MM.1S (cell line): ENCODE results near the gene CTNND1.

Source experiments
- DNase-seq: peaks from one replicate; pipeline ENCODE4 v3.0.0-alpha.2; 2015
- H2AFZ ChIP-seq: fragments of 300-600 bp; sonication (generic); 2 replicates; pipeline ENCODE4 v1.6.0; 2016; ENCODE audit warnings: antibody characterized with exemption, low read length
- H3F3A ChIP-seq: fragments of 300-600 bp; sonication (generic); 2 replicates; pipeline ENCODE4 v1.6.1; 2016; ENCODE audit warnings: mild to moderate bottlenecking, antibody characterized with exemption, low read length, moderate library complexity, mixed read lengths; ENCODE audit not compliant: insufficient read depth
- H3K27ac ChIP-seq: fragments of 300-600 bp; sonication (generic); 2 replicates; pipeline ENCODE4 v1.5.1; 2016; ENCODE audit warnings: mild to moderate bottlenecking, low read length
- H3K27me3 ChIP-seq: fragments of 300-600 bp; sonication (generic); replicated peaks from 2 replicates; pipeline ENCODE4 v1.6.0; 2016; ENCODE audit warnings: low read length; ENCODE audit not compliant: insufficient read depth
- H3K36me3 ChIP-seq: fragments of 300-600 bp; sonication (generic); replicated peaks from 2 replicates; pipeline ENCODE4 v1.6.1; 2016; ENCODE audit warnings: mild to moderate bottlenecking, low read length, mixed read lengths; ENCODE audit not compliant: insufficient read depth
- H3K4me1 ChIP-seq: fragments of 300-600 bp; sonication (generic); 2 replicates; pipeline ENCODE4 v1.6.1; 2016; ENCODE audit warnings: low read length, mixed read lengths
- H3K4me2 ChIP-seq: fragments of 300-600 bp; sonication (generic); 2 replicates; pipeline ENCODE4 v1.6.0; 2016; ENCODE audit warnings: low read depth, low read length
- H3K4me3 ChIP-seq: fragments of 300-600 bp; sonication (generic); 2 replicates; pipeline ENCODE4 v1.5.1; 2016; ENCODE audit warnings: low read length, mixed read lengths
- H3K79me2 ChIP-seq: fragments of 300-600 bp; sonication (generic); 2 replicates; pipeline ENCODE4 v1.6.1; 2016; ENCODE audit warnings: mixed run types, low read length, mixed read lengths
- H3K9ac ChIP-seq: fragments of 300-600 bp; sonication (generic); 2 replicates; pipeline ENCODE4 v1.6.1; 2016; ENCODE audit warnings: low read length, mixed read lengths
- H3K9me2 ChIP-seq: fragments of 300-600 bp; sonication (generic); replicated peaks from 2 replicates; pipeline ENCODE4 v1.6.1; 2016; ENCODE audit warnings: mild to moderate bottlenecking, low read length, mixed read lengths; ENCODE audit not compliant: insufficient read depth
- H3K9me3 ChIP-seq: fragments of 300-600 bp; sonication (generic); replicated peaks from 2 replicates; pipeline ENCODE4 v1.6.1; 2016; ENCODE audit warnings: mild to moderate bottlenecking, low read length, mixed read lengths; ENCODE audit not compliant: insufficient read depth
- H4K20me1 ChIP-seq: fragments of 300-600 bp; sonication (generic); 2 replicates; pipeline ENCODE4 v1.6.1; 2016; ENCODE audit warnings: mild to moderate bottlenecking, low read length, moderate library complexity, mixed read lengths; ENCODE audit not compliant: insufficient read depth
- EZH2 ChIP-seq: fragments of 300-600 bp; sonication (generic); optimal IDR thresholded peaks from 2 replicates; pipeline ENCODE3; 2017; ENCODE audit warnings: low read depth, mild to moderate bottlenecking, antibody characterized with exemption, low read length, mixed read lengths
- EZH2phosphoT487 ChIP-seq: fragments of 300-600 bp; sonication (generic); IDR thresholded peaks from 2 replicates; pipeline ENCODE4 v1.6.1; 2018; ENCODE audit warnings: antibody characterized with exemption, low read length
- TF ChIP-seq, protein P1 (sequence below): fragments of 300-600 bp; sonication (generic); IDR thresholded peaks from 2 replicates; pipeline ENCODE4 v1.5.1; 2016; ENCODE audit warnings: antibody characterized with exemption, low read length, mixed read lengths

The CTNND1 gene

DNA sequence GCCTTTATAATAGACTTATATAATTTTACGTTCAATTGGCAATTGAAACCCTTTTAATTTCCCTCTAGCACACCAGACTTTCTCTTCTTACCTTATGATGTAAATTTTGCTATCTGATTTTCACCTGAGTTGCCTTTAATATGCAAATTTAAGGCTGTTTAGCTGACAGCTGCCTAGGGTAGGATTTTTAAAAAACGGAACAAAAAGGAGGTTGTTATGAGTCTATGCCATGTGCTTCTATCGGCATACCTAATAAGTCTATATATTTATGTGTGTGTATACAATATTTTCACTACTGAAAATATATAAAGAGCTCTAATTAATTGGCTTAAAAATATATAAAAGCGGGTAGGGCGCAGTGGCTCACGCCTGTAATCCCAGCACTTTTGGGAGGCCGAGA is 32.1 kb upstream of the CTNND1 start:
- Histone ChIP-seq H3K4me1 (no peaks in the 10 kb centered on the region), H3K27ac (no peak overlapping the region), H3K9me2 (no peaks in the 10 kb centered on the region), H4K20me1 (no peaks in the 10 kb centered on the region), H3K9me3 (no peaks in the 10 kb centered on the region), H3K4me3 (no peak overlapping the region), H3K4me2 (no peak overlapping the region), H3K79me2 (peaks cover 89% of the 10 kb centered on the region), H3K9ac (no peak overlapping the region), H3F3A (no peaks in the 10 kb centered on the region), H3K36me3 (no peaks in the 10 kb centered on the region), H3K27me3 (no peaks in the 10 kb centered on the region), H2AFZ (no peak overlapping the region)
- DNase-seq: no peak
- TF ChIP-seq EZH2phosphoT487 (no peak), EZH2 (no peak)
- TF ChIP-seq, protein P1, sequence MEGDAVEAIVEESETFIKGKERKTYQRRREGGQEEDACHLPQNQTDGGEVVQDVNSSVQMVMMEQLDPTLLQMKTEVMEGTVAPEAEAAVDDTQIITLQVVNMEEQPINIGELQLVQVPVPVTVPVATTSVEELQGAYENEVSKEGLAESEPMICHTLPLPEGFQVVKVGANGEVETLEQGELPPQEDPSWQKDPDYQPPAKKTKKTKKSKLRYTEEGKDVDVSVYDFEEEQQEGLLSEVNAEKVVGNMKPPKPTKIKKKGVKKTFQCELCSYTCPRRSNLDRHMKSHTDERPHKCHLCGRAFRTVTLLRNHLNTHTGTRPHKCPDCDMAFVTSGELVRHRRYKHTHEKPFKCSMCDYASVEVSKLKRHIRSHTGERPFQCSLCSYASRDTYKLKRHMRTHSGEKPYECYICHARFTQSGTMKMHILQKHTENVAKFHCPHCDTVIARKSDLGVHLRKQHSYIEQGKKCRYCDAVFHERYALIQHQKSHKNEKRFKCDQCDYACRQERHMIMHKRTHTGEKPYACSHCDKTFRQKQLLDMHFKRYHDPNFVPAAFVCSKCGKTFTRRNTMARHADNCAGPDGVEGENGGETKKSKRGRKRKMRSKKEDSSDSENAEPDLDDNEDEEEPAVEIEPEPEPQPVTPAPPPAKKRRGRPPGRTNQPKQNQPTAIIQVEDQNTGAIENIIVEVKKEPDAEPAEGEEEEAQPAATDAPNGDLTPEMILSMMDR: no peak

DNA sequence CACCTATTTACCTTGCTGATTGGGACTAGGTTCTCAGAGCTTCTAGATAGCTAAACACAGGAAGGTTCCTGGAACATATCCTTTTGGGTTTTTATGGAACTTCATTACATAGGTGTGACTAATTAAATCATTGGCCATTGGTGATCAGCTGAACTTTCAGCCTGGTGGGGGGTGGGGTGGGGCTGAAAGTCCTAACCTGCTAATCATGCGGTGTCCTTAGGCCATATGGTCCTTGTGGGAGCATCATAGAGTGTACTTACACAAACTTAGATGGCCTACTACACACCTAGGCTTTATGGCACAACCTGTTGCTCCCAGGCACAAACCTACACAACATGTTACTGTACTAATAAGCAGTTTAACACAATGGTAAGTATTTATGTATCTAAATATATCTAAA is 28.9 kb upstream of the CTNND1 start:
- no peaks in the 10 kb centered on the region for H4K20me1 ChIP-seq

DNA sequence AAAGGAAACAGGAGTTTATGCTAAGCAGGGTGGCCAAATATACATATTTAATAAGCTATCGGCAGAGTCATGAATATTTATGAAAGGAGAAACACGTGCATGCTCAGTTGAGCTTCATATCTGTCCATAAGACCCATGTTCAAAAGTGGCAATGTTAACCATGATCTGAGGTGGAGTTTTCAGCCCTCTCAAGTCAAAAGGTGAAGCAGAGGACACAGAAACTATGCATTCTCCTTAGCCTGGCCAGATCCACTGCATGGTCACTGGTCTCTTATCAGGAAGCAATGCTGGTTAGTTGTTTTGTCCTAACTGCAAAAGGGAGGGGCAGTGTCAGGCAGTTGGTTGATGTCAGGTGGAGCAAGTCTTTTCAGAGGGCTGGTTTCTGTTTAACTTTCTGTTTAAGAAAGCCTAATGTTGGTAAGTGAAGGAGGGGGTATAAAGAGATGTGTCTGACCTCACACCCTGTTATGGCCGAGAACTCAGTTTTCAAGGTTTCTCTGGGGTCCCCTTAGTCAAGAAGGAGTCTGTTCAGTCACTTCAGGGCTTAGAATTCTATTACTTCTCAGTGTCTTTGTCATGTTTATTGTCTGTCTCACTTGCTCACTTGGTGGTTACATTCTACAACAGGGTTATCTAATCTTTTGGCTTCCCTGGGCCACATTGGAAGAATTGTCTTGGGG is 25.8 kb upstream of the CTNND1 start:
- Histone ChIP-seq H3K36me3 (no peaks in the 10 kb centered on the region; the same call in 1 of the 2 replicates), H2AFZ (0 out of 2 replicates have a peak overlapping the region, but pooled peaks have one; percentile 16), H3K79me2 (peaks cover 71% of the 10 kb centered on the region), H3K9ac (peak overlapping the region; percentile 26; the same call in 1 of the 2 replicates), H3K9me3 (no peaks in the 10 kb centered on the region), H3K9me2 (no peaks in the 10 kb centered on the region), H3K4me1 (peaks cover 12% of the 10 kb centered on the region), H3K27ac (peak overlapping the region; percentile 70; the same call in 1 of the 2 replicates), H3F3A (peaks cover 8% of the 10 kb centered on the region), H3K4me2 (peak overlapping the region; percentile 61), H3K27me3 (no peaks in the 10 kb centered on the region), H3K4me3 (peak overlapping the region; percentile 15; the same call in 1 of the 2 replicates), H4K20me1 (no peaks in the 10 kb centered on the region)
- DNase-seq: peak; percentile 64
- no peak for TF ChIP-seq EZH2phosphoT487
- TF ChIP-seq, protein P1: no peak
- TF ChIP-seq EZH2: no peak

More for the DNA sequence above, 28.9 kb upstream of the CTNND1 start:
- H3F3A ChIP-seq: 0 out of 2 replicates have a peak, but pooled peaks cover 5% of the 10 kb centered on the region
- no peaks in the 10 kb centered on the region for H3K9me2 ChIP-seq
- no peak overlapping the region for H2AFZ ChIP-seq
- no peaks in the 10 kb centered on the region for H3K27me3 ChIP-seq
- no peak overlapping the region for H3K4me2 ChIP-seq
- H3K4me3 ChIP-seq: no peak overlapping the region
- peaks cover 12% of the 10 kb centered on the region for H3K4me1 ChIP-seq
- TF ChIP-seq, protein P1: no peak
- TF ChIP-seq EZH2phosphoT487 (no peak), EZH2 (no peak)
- H3K79me2 ChIP-seq: peaks cover 88% of the 10 kb centered on the region
- no peaks in the 10 kb centered on the region for H3K9me3 ChIP-seq
- H3K27ac ChIP-seq: no peak overlapping the region
- H3K9ac ChIP-seq: no peak overlapping the region
- DNase-seq: no peak
- no peaks in the 10 kb centered on the region for H3K36me3 ChIP-seq
